NCI-H82 (cell line): ENCODE measurements around the gene TNK2.

Experiments used
- DNase-seq: peaks from one replicate; lab custom pipeline; 2025; lab: John Stamatoyannopoulos, UW

TNK2 gene

DNA sequence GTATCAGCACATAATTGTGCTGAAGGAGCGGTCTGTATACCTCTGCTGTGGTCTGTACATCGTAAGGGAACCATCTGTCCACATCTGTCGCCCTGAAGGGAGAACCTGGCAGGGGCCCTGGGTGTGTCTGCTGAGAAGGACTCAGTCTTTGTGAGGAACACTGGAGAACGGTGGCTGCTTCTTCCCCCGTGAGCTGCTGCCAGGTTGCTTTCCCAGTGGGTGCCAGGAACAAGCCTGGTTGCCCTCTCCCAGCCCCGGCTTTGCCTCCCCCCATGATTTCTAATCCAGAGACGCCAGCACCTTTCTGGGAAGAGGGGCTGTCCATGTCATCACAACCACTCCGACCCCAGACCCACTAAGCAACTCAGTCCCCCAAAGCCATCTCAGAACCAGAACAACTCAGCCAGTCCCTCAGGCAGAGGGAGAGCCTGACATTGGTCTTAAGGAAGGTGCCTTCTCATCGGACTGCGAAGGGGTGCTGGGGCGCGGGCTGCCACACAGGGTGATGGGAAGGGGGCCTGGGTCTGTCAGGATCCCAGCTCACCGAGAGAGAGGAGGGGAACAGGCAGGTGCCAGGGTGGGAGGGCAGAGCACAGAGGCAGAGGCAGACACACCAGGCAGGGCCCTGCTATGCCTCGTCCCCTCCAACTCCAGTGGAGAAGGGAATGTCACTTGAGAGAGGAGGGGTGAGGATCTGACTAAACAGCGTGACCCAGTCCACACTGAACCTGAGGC is 8.5 kb downstream of the TNK2 start:
- DNase-seq = peak; percentile 43

DNA sequence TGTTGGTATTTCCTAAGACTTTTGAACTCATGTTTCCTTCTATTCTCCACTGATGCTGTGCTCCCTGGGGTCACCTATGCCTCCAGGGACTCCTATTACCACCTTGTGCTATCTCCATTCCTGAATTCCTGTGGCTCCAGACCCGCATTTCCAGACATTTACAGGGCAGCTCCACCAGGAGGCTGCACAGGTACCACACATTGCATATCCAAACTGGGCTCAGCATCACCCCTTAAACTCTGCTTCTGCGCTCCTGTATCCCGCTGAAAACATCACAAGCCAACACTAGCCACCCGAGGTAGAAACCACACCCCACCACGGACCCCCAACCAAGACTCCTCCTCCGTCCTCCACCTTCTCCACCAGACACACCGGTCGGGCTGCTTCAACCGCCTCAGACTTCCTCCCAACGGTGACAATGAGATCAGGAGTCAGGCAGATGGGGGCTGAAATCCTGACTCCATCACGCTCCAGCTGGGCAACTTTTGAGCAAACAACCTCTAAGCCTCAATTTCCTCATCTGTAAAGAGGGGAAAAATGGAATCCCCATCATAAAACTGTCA is 10.4 kb downstream of the TNK2 start:
- peak; percentile 75 for DNase-seq

DNA sequence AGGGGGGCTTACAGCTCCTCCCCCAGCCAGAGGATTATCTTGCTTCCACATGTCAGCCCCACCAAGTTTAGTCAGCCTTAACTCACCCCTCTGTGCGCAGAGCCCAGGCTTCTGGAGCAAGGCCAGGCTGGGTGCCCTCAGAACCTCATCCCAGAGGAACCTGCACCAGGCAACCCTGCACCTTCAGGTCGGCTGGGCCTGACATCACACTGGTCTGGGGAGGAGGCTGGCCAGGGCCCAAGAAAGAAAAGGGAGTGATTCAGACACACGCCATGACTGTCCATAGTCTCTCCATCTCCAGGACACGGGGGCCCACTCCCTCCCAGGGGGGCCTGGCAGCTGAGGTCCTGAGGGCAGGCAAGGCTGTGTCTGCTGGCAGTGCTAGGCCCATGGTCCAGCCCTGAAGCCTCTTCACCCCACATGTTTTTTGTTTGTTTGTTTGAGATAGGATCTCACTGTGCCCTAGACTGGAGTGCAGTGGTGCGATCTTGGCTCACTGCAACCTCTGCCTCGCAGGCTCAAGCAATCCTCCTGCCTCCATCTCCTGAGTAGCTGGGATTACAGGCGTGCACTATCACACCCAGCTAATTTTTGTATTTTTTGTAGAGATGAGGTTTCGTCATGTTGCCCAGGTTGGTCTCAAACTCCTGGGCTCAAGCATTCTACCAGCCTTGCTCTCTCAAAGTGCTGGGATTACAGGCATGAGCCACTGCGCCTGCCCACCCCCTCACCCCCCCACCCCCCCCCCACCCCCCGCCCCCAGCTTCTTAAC is 11.1 kb downstream of the TNK2 start:
- DNase-seq = no peak

DNA sequence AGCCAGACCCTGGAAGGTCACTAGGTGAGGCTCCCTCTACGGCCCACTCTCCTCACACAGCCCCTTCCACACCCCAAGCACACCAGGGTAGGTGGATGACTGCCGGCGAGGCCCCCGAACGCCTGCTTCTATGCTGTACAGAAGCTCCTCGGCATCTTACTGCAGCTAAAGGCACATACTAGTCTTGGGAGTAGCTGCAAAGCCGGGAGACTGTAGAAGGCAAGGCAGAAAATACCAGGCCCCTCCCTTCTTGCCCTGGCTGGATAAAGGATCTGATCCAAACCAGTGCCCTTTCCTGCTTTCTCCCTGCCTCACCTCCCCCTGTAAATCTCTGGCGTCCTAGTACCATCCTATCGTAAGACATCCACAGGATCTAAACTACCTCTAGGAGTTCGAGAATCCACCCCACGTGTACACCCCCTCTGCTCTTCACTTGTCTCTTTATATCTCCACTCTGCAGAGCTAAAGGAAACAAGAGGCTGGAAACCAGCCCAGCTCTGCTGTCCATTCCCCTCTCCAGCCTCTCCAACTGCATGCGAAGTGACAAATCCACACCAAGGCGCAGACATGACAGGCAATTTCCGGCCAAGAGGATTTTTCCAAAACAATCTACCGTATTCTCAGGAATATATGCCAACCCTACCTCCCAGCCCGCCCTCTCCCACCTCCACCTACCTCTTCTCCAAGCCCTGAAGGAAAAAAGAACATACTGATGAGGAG is 11.8 kb downstream of the TNK2 start:
- peak; percentile 93 for DNase-seq

DNA sequence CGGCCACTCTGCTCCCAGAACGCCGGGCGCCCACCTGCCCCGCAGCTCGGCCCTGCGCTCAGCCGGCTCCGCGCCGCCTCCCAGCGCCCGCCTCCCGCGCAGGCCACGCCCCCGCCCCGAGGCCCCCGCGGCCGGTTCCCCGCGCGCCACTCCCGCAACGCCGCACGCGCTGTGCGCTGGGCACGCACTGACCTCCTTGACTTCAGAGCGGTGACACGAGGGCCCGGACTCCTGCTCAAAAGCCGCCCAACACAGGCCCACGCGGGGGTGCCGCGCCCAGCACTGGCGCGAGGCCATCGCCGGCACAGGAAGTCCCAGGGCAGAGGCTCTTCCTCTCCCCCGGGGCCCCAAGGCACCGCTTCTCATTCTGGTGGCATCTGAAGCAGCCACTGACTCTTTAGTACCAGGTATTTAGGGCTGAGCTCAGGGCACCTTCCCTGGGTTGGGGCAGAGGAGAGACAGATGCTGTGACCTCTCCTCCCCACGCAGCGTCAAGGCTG is 12.4 kb downstream of the TNK2 start:
- DNase-seq = peak; percentile 75

DNA sequence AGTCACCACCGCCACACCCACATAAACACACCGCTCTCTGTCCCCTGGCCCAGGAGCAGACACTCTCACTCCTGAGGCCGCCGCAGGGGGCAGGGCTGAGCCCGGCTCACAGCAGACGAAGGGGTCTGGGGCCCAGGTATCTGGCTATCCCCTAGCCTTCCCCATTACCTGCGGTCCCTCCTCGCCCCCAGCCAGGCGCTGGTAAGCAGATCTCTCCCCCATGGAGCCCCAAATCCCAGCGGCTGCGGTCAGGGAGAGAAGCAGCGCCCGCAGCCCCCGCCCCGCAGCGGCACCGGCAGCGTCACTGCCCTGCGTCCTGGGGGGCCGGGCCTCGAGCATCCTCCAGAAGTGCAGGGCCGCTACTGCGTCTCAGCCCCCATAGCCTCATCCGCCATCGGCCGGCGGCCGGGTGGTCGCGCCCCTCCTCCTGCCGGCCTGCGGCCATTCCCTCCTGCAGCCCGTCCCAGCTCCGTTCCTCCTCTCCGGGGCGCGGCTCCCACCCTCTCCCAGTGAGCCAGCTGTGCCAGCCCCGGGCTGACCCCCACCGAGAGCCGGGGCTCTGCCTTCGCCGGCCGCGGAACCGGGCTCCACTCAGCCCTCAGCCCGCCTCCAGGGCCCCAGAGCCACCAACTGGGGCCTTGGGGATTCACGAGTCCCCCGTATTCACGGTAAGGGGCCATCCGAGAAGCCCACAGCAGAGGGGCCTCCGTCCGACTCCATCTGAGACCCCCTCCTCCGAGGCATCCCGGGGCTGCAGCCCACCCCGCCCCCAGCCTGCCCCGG is 13.1 kb downstream of the TNK2 start:
- peak; percentile 87 for DNase-seq

DNA sequence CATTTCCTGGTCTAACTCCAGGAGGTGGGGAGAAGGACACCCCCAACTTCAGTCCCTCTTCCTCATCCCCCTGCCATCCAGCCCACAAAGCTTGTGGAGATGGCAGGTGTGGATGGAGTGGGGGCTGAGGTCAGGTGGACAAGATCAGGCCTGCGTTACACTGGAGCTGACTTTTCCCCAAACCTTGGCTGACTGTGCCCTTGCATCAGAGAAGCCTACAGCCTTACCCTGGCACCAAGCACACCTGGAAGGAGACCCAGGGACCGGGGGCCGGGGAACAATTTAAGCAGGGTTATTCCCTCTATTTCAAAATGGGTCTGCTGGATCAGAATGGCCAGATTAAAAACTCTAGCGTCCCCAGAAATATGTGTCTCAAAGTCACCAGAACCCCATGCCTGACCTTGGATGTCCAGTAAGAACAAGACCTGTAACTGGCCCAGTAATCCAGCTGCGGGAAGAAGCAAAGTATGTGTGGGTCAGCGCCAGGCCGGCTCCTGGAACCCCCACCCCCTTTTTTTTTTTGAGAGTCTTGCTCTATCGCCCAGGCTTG is 14.4 kb downstream of the TNK2 start:
- no peak for DNase-seq

DNA sequence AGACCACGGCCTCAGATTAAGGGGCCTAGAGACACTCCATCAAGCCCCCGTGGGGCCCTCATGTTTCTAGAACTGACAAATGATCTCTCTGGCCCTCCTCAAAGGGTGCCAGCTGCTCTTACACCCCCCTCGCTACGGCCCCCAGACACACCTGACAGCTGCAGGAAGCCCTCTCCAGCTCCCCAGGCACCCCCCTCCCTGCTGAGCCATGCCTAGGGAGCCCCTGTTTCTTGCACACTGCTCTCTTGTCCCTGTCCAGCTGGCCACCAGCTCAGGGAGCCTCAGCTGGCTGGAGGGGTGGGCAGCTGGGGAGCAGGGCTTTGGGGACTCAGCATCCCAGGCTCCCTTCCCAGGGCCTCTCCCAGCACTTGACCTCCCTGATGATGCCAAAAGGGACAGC is 14.8 kb downstream of the TNK2 start:
- peak; percentile 63 for DNase-seq

DNA sequence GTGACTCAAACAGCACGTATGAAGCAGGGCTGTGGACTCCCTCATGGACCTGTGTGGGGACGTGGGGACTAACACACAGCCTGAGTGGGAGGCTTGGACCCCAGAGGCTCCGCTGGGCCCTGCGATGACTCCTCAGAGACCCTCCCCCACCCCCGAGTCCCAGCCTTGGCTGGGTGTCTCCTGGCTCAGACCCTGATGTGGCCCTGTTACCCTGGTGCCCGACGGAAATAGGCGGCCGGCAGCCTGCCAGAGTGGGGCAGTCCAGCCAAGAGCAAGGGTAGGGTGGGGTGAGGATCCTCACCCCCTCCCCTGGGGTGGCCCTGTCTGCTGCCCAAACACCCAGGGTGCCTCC is 15.3 kb downstream of the TNK2 start:
- DNase-seq = no peak

DNA sequence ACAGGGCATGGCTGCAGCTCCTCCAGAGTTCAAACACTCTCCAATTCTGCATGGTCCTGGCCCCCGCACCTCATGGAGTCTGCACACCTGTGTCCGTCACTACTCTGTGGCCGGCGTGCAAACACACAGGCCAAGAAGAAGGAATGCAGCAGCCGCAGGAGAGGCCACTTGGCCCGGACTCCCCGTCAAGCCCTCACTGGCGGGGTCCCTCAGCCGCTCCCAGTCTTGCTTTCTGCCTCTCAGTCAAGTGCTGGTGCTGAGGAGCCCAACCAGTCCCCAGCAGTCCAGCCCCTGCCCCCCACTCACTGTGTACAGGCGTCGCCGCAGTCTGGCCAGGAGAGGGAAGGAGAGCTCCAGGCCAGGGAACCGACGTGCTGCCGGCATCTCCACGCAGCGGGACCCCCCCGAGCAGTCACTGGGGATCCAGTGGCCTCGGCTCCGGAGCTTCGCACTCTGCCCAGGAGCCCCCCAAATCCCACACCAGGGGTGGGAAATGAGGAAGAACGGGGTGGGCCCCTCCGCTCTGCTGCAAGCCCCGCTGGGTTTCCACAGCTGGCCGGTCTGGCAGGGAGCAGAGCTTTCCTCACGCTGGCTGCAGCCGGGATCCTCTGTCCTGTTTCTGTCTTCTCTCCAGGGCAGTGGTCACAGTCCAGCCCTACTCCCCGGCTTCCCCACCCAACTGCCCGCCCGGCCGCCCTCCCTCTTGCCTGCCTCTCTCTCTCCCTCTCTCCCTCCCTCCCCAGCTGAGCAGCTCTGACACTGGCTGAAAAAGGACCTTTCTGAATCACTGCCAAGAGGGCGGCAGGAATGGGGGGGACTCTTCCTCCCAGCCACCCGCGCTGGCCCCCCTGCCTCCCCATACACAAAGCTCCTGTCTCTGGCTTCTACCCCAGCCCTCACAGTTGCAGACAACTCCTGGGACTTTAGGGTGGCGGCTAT is 16.0 kb downstream of the TNK2 start:
- DNase-seq = no peak

DNA sequence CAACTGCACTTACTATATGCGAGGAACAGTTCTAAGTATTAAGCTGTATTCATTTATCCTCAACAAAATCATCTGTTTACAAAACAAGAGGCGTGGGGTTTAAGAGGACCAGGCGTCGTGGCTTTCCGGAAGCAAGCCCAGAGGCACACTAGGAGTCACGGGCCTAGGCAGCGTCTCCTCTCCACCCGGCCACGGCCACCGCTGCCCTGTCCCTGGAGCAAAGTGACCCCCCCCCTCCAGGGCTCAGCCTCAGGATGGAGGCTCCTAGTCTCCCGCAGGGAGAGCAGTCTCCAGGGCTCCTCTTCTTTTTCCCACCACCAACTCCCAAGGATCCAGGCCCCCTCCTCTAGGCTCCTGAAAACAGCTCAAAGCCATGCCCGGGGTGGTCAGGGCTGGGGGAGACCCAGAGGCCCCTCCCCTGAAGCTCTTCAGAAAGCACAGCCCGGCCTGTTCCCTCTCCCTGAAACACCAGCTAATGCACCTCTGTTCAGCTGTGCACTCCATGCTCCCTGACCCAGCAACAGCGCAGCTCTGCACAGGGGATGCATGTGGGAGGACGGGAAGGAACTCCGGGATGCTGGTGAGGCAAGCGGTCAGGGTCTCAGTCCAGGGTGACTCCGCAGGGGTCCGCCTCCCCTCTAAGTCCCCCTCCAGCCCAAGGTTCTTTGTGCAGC is 16.8 kb downstream of the TNK2 start:
- no peak for DNase-seq

DNA sequence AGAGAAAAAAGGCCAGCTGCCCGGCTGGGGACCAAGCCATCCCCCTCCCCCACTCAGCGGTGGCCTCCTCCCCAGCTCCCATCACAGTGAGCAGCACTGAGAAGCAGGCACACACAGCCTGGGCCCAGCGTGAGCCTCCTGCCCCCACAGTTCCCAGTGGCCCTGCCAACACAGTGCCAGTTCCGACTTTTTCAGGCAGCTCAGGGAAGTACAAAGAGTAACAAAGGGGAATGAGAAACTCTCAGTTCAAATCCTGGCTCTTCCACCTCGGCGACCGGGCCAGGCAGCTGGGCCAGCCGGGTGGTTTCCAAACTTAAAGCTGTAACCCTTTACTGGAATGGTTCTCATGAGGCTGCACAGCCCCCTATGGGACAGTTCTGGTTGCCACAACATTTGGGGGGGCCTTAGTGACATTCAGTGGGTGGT is 18.5 kb downstream of the TNK2 start:
- DNase-seq = no peak

DNA sequence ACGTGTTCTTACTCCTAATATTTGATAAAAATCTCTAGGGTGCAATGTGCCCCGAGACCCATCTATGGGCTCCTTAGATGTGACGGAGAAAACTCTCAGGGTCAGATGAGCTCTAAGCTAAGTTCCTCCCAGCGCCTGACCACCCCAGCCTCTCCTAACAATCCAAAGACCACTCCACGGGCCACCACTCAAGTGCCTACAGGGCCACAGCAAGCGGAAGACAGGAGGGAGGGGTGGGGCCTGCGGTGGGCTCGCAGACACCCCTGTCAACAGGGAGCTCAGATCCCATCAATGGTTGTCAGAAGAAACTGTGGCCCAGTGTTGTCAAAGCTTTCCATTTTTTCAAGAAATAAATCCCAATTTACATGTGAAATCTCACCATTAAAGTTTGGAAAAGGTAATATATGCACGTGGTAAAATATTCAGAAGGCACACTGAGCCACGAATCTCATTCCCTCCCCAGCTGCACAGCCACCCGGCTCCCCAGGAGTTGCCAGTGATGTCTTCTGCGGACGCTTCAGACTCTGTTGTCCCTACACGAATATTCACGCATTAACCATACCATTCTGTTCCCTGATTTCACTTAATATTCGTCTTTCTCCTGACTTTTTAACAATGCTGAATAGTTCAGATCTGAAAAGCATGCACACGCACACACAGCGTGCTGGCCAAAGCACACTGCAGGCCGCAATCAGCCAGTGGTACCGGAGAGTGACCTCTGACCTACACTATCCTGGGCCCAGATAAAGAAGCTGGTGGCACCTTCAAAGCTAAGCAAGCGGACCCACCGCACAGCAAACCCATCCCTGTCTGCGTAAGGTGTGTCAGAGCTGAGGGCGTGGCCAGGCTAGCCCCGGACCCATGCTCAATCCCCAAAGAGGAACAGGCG is 19.1 kb downstream of the TNK2 start:
- no peak for DNase-seq

DNA sequence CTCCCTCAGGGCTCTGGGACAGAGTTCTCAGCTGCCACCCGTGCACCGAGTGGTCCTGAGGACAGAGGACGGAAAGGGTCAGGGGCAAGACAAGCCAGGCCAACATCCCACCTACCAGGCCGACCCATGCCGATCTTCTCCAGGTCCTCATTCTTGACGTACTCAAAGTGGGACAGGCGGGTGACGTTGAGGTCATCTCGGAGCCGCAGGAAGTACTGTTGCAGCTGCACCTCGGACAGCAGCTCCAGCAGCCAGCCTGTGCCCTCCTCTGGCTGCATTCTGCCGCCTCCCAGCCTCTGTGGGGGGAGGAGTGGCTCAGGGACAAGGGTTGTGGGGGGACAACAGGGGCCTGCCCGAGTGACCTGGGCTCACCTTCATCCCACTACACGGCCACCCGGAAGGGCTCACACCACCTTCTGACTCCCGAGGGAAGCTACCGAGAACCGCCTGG is 20.0 kb downstream of the TNK2 start:
- DNase-seq = no peak

DNA sequence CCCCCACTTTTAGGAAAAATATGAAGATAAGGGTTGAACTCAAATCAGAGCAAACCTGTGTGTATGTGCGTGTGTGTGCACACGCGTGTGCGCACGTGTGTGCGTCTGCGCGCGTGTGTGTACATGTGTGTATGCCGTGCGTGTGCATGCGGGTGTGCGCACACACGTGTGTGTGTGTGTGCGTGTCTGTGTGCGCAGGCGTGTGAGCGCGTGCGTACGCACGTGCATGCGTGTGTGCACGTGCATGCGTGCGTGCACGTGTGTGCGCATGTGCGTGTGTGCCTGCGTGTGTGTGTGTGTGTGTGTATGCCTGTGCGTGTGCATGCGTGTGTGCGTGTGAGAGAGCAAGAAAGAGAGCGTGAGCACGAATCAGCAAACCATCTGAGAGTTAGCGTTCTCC is 20.7 kb downstream of the TNK2 start:
- no peak for DNase-seq

DNA sequence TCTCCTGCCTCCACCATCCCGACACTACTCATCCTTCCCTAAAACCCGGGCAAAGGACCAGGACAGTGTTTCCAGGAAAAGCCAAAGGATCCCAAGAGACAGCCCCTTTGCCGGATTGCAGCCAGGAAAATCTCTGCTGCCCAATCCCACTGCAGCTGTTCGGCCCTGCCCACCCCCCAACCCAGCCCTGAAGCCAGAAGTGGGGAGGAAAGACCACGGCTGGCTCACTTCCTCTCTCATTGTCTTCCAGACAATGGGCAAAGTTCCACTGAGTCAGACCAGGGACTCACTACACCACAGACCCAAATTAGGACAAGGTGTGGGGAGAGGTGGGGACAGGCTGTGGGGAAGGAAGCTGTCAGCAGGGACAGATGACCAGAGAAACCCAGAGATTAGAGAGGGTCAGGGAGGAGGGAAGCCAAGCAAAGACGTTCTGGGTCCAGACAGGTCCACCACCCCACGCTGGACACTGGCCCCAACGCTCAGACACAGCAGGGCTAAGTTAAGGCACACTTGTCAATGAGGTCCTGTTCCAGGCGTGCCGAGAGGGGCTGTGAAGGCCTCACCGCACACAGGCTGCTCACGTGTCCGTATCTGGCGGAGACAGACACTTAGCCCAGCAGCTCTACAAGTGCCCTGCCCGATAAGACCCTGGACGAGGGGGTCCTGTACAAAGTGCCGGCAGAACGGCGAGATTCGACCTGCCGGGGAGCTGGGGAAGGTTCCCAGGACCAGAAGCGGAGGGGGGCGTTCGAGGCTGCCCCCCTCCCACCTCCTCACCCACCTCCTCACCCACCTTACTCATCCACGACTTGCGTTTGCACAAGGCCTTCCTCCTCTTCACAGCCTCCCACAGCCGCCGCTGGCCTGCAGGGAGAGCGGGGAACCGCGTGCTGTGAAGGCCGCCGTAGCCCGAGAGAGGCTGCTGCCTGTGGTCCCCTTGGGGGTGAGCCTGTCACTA is 21.9 kb downstream of the TNK2 start:
- no peak for DNase-seq
